DMS 273 (cell line): ENCODE data around the gene ZAP70.

Experiments used
- DNase-seq: peaks from one replicate; lab custom pipeline; 2025; ENCODE audit not compliant: unreplicated experiment; lab: John Stamatoyannopoulos, UW

The ZAP70 gene

GRCh38 chr2:97747716-97748115, 34.3 kb downstream of the ZAP70 start:
- DNase-seq = peak; percentile 47

DNA sequence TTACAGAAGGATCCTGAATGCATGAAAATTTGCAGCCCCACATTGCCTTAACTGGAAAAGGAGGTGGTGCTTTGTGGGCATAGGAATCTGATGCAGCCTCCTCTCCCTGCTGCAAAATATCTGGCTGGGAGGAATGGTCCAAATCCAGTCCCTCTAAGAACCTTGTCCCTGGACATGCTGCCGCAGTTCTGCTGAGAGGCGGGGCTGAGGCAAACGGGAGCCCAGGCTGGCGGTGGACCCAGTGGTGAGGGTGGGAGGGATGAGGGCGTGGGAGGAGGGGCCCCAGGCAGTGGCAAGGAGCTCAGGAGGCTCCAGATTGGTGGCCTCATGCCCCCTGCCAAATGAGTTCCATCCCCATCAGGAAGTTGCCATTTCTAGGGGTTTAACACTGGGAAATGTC, 36.2 kb downstream of the ZAP70 start:
- no peak for DNase-seq

DNA sequence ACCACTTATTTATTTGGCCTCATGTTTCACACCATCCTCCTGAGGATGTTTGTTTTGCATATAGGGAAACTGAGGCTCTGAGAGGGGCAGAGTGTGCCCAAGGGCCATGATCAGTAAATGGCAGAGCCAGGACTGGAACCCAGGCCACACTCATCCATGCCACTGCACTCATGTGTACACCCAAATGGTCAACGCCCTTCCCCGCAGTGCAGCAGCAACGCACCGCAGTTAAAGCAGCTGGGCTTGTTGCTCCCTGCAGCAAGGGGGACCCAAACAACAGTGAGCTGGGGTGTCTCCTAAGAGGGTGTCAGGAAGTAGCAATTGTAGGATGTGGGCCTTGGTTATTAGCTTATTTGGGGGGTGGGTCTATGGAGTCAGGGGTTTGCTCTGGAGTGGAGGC, 36.6 kb downstream of the ZAP70 start:
- no peak for DNase-seq

- peak; percentile 29 for DNase-seq
These were observed 38.4 kb downstream of the ZAP70 start for GRCh38 chr2:97751752-97752151.

GRCh38 chr2:97752342-97753334, 39.3 kb downstream of the ZAP70 start:
- DNase-seq = no peak

DNA sequence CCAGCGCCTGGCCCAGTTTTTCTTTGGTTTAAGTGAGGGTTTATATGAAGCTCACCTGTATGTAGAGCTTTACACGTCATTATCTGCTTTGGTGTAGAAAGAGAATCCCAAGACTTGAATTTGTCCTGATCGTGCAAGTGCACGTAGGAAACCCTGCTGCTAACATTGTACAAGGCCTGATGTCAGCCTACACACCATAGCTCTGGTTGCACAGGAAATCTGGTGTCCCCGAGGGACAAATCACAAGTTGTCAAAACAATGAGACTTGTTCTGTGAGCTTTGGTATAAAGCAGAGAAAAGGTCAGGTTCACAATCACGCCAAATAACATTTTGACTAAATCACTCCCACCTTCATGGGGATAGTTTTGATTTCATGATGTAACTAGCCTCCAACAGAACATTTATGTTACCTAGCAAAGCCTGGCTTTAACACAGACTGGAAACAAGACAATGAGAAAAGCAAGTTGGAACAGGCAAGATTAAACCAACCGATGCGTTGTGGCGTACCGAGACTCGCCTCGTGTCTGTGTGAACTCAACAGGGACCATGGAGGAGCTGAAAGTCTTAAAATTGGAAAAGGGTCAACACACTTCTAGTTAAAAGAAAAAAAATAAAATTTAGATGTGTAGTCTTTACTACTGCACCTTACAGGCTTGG, 41.4 kb downstream of the ZAP70 start:
- DNase-seq = no peak

- DNase-seq = no peak
These were observed 42.1 kb downstream of the ZAP70 start for GRCh38 chr2:97755491-97755890.

- DNase-seq = no peak
These were observed 43.7 kb downstream of the ZAP70 start for GRCh38 chr2:97757062-97757461.

GRCh38 chr2:97758131-97758705, 44.8 kb downstream of the ZAP70 start:
- DNase-seq = no peak

- no peak for DNase-seq
These were observed 46.5 kb downstream of the ZAP70 start for GRCh38 chr2:97759727-97760407.

- no peak for DNase-seq
These were observed 47.2 kb downstream of the ZAP70 start for GRCh38 chr2:97760480-97761049.

GRCh38 chr2:97761192-97761591, 47.8 kb downstream of the ZAP70 start:
- no peak for DNase-seq

GRCh38 chr2:97763176-97763845, 49.9 kb downstream of the ZAP70 start:
- DNase-seq = no peak

GRCh38 chr2:97764559-97765263, 51.3 kb downstream of the ZAP70 start:
- no peak for DNase-seq

- DNase-seq = no peak
These were observed 52.6 kb downstream of the ZAP70 start for GRCh38 chr2:97765933-97766332.

DNA sequence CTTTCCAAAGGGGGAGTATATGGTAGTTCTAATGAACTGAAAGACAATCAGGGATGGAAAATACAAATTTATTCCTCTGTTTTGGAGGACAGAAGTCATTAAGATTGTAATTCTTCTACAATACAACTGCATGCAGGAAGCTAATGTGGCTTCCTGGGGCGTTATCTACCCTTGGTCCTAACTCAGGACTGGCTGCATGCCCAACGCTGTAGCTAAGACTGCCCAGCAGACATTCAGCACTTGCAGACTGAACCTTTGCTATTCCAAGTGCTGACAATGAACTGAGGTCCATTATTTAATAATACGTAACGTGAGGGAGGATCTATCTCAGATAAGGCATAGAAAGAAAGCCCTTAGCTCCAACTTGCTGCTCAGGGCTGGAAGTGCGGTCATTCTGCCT, 53.2 kb downstream of the ZAP70 start:
- no peak for DNase-seq

- DNase-seq = no peak
These were observed 55.9 kb downstream of the ZAP70 start for GRCh38 chr2:97769308-97769707.

DNA sequence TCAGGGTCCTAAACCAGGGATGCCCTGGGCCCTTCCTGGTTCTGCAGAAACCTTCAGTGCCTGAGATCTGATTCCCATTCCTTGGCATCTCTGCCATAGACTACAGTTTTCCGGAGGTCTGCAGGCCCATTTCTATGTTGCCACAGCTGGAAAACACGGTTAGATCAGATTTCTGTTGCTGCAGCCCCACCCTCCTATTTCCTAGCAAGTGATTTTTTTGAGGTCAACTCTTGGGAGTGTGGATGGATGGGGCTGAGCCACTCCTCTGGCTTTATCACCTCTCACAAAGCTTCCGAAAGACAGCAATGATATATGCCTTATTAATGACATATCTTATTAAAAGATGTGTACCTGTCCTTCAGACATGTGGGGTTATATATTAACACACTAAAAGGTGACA, 56.3 kb downstream of the ZAP70 start:
- DNase-seq = no peak

- DNase-seq = no peak
These were observed 57.1 kb downstream of the ZAP70 start for GRCh38 chr2:97770445-97770844.

GRCh38 chr2:97774425-97774824, 61.0 kb downstream of the ZAP70 start:
- DNase-seq = peak; percentile 37
